CD1c-positive myeloid dendritic cell (primary cell): ENCODE results near the gene NR5A2.

ENCODE experiments used
- DNase-seq: peaks from one replicate; pipeline ENCODE4 v3.0.0-alpha.2; 2016; ENCODE audit errors: extremely low spot score

NR5A2 gene

GRCh38 chr1:200035956-200036618 lies 8.6 kb downstream of the NR5A2 start:
- no peak for DNase-seq

GRCh38 chr1:200036619-200037270 lies 9.2 kb downstream of the NR5A2 start:
- DNase-seq, result no peak

- no peak for DNase-seq
Measured at GRCh38 chr1:200037501-200037900, 10.0 kb downstream of the NR5A2 start.

- no peak for DNase-seq
Measured at GRCh38 chr1:200037904-200038303, 10.4 kb downstream of the NR5A2 start.

- DNase-seq, result peak; percentile 22
Measured at GRCh38 chr1:200038325-200038980, 10.9 kb downstream of the NR5A2 start.

GRCh38 chr1:200038981-200039848 lies 11.7 kb downstream of the NR5A2 start:
- DNase-seq, result peak; percentile 46

- DNase-seq, result no peak
Measured at GRCh38 chr1:200039849-200040474, 12.5 kb downstream of the NR5A2 start.

GRCh38 chr1:200040481-200041138 lies 13.1 kb downstream of the NR5A2 start:
- DNase-seq, result no peak

GRCh38 chr1:200041337-200042118 lies 14.0 kb downstream of the NR5A2 start:
- DNase-seq, result no peak

GRCh38 chr1:200042119-200042551 lies 14.6 kb downstream of the NR5A2 start:
- no peak for DNase-seq

GRCh38 chr1:200042552-200043335 lies 15.2 kb downstream of the NR5A2 start:
- DNase-seq, result no peak

- DNase-seq, result no peak
Measured at GRCh38 chr1:200043336-200043668, 15.8 kb downstream of the NR5A2 start.

GRCh38 chr1:200046115-200046514 lies 18.6 kb downstream of the NR5A2 start:
- DNase-seq, result no peak

- DNase-seq, result no peak
Measured at GRCh38 chr1:200048244-200048643, 20.7 kb downstream of the NR5A2 start.

GRCh38 chr1:200049810-200050209 lies 22.3 kb downstream of the NR5A2 start:
- DNase-seq, result no peak

GRCh38 chr1:200051620-200052019 lies 24.1 kb downstream of the NR5A2 start:
- DNase-seq, result no peak

- DNase-seq, result no peak
Measured at GRCh38 chr1:200053091-200053490, 25.6 kb downstream of the NR5A2 start.

- DNase-seq, result no peak
Measured at GRCh38 chr1:200053646-200054045, 26.1 kb downstream of the NR5A2 start.

GRCh38 chr1:200058341-200058740 lies 30.8 kb downstream of the NR5A2 start:
- DNase-seq, result no peak

- no peak for DNase-seq
Measured at GRCh38 chr1:200062143-200062542, 34.6 kb downstream of the NR5A2 start.
